GM23338 (cell line): ENCODE measurements around the gene CD300LB. TPM values are rescaled to one million over a fixed set of nuclear protein-coding genes. Genes with fewer than 3 reads are reported as not detected.

Experiments
- ATAC-seq: fragments of 200-7000 bp; cut with Tn5 transposase; 3 replicates; pipeline ENCODE4 v1.9.1; 2020
- DNase-seq: peaks from one replicate; pipeline ENCODE4 v3.0.0-alpha.2; 2015; ENCODE audit warnings: low spot score
- H2AFZ ChIP-seq: fragments of 200-600 bp; sonication (generic); 2 replicates; pipeline ENCODE4 v1.8.0; 2016; ENCODE audit warnings: antibody characterized with exemption, mild to moderate bottlenecking, moderate library complexity
- H3F3A ChIP-seq: fragments of 200-600 bp; sonication (generic); replicated peaks from 2 replicates; pipeline ENCODE4 v1.8.0; 2017; ENCODE audit warnings: antibody characterized with exemption, mixed run types, low read depth
- H3K27ac ChIP-seq: fragments of 200-600 bp; sonication (generic); 2 replicates; pipeline ENCODE4 v1.6.1; 2016; ENCODE audit warnings: low read depth
- H3K27me3 ChIP-seq: fragments of 200-600 bp; sonication (generic); 2 replicates; pipeline ENCODE4 v1.8.0; 2016; ENCODE audit warnings: mild to moderate bottlenecking, mixed run types, moderate library complexity; ENCODE audit not compliant: insufficient read depth
- H3K36me3 ChIP-seq: fragments of 200-600 bp; sonication (generic); 2 replicates; pipeline ENCODE4 v1.8.0; 2016; ENCODE audit warnings: mild to moderate bottlenecking; ENCODE audit not compliant: insufficient read depth
- H3K4me1 ChIP-seq: fragments of 200-600 bp; sonication (generic); 2 replicates; pipeline ENCODE4 v1.8.0; 2016; ENCODE audit warnings: mild to moderate bottlenecking, moderate library complexity; ENCODE audit not compliant: insufficient read depth
- H3K4me2 ChIP-seq: fragments of 200-600 bp; sonication (generic); 2 replicates; pipeline ENCODE4 v1.7.1; 2017; ENCODE audit warnings: mixed run types
- H3K4me3 ChIP-seq: fragments of 200-600 bp; sonication (generic); 2 replicates; pipeline ENCODE4 v1.6.1; 2016; ENCODE audit warnings: mixed run types
- H3K79me2 ChIP-seq: fragments of 200-600 bp; sonication (generic); replicated peaks from 2 replicates; pipeline ENCODE4 v1.8.0; 2017; ENCODE audit warnings: mild to moderate bottlenecking; ENCODE audit not compliant: insufficient read depth
- H3K9me2 ChIP-seq: fragments of 200-600 bp; sonication (generic); 2 replicates; pipeline ENCODE4 v1.8.0; 2017; ENCODE audit not compliant: insufficient read depth
- H4K20me1 ChIP-seq: fragments of 200-600 bp; sonication (generic); replicated peaks from 2 replicates; pipeline ENCODE4 v1.8.0; 2017; ENCODE audit warnings: mild to moderate bottlenecking; ENCODE audit not compliant: insufficient read depth
- H3K27ac Mint-ChIP-seq: 2 replicates; pipeline ENCODE4 v1.8.0; 2020; ENCODE audit warnings: inconsistent platforms, mild to moderate bottlenecking, moderate library complexity, mixed read lengths
- H3K27me3 Mint-ChIP-seq: 3 replicates; pipeline ENCODE4 v1.8.0; 2022; ENCODE audit warnings: low read depth, mild to moderate bottlenecking, moderate library complexity, mixed read lengths, inconsistent platforms; ENCODE audit not compliant: insufficient read depth, poor library complexity
- H3K36me3 Mint-ChIP-seq: 3 replicates; pipeline ENCODE4 v1.8.0; 2021; ENCODE audit warnings: low read depth, mild to moderate bottlenecking, inconsistent platforms, moderate library complexity, mixed read lengths
- H3K4me1 Mint-ChIP-seq: 3 replicates; pipeline ENCODE4 v1.8.0; 2020; ENCODE audit warnings: mild to moderate bottlenecking, inconsistent platforms, mixed read lengths
- H3K4me3 Mint-ChIP-seq: 3 replicates; pipeline ENCODE4 v1.8.0; 2021; ENCODE audit warnings: moderate library complexity, mild to moderate bottlenecking, inconsistent platforms, mixed read lengths
- H3K9me3 Mint-ChIP-seq: 3 replicates; pipeline ENCODE4 v1.8.0; 2020; ENCODE audit warnings: moderate library complexity, mild to moderate bottlenecking, inconsistent platforms, mixed read lengths
- CTCF ChIP-seq, 2 experiments: fragments of 200-600 bp in 1 of 2; sonication (generic) in 1 of 2; conservative IDR thresholded peaks; 2 replicates each; pipeline versions ENCODE4 v1.5.1 to v1.6.1; 2016 to 2017; ENCODE audit warnings: antibody characterized with exemption in 2 of 2, low read depth in 2 of 2, mild to moderate bottlenecking in 2 of 2, moderate library complexity in 1 of 2
- EZH2 ChIP-seq: fragments of 200-600 bp; sonication (generic); IDR thresholded peaks from one replicate; pipeline ENCODE4 v1.8.0; 2017; ENCODE audit warnings: antibody characterized with exemption, mild to moderate bottlenecking, low read depth; ENCODE audit not compliant: unreplicated experiment
- JUNB ChIP-seq: IDR thresholded peaks from one replicate; pipeline ENCODE4 v1.6.1; 2016; ENCODE audit warnings: antibody characterized with exemption; ENCODE audit not compliant: unreplicated experiment
- POLR2AphosphoS5 ChIP-seq: IDR thresholded peaks from 2 replicates; pipeline ENCODE4 v1.6.1; 2016; ENCODE audit warnings: antibody characterized with exemption, low read depth
- REST ChIP-seq: IDR thresholded peaks from one replicate; pipeline ENCODE4 v1.6.1; 2018; ENCODE audit warnings: antibody characterized with exemption; ENCODE audit not compliant: unreplicated experiment
- ZNF114 ChIP-seq: fragments of 250-450 bp; sonication (Bioruptor Pico); IDR thresholded peaks from 2 replicates; pipeline ENCODE4 v1.5.0; 2020; ENCODE audit warnings: mild to moderate bottlenecking, moderate library complexity
- ZNF331 ChIP-seq: fragments of 250-450 bp; sonication (Bioruptor Pico); IDR thresholded peaks from 2 replicates; pipeline ENCODE4 v1.5.0; 2020; ENCODE audit warnings: low read depth, mild to moderate bottlenecking, moderate library complexity
- polyA plus RNA-seq: library from polyadenylated mRNA; unstranded; fragments of >200 nt; fragmentation: Nextera tagmentation; extraction: Ambion mirVana; gene quantifications from 2 replicates; pipeline ENCODE4 v1.2.1, GENCODE V29; 2016
- total RNA-seq: library from RNA; depleted of rRNA; stranded (reverse); fragments of >200 nt; shearing (Covaris generic); gene quantifications from 2 replicates; pipeline ENCODE4 v1.2.3, GENCODE V29; 2014

Gene CD300LB
- total and polyA plus RNA-seq, 2 experiments from 2014 or later = not detected

- Histone ChIP-seq H3K4me3 (no peak overlapping the region), H3K4me1 (no peaks in the 10 kb centered on the region; the same call in 1 of the 2 replicates), H3K27me3 (no peaks in the 10 kb centered on the region), H2AFZ (no peak overlapping the region), H3K4me2 (no peak overlapping the region), H3K9me2 (no peaks in the 10 kb centered on the region), H4K20me1 (no peaks in the 10 kb centered on the region), H3K79me2 (no peaks in the 10 kb centered on the region), H3K27ac (no peak overlapping the region), H3F3A (no peaks in the 10 kb centered on the region), H3K36me3 (no peaks in the 10 kb centered on the region)
- Mint-ChIP-seq H3K4me1 (no peaks in the 10 kb centered on the region), H3K36me3 (no peaks in the 10 kb centered on the region), H3K27me3 (peaks cover 4% of the 10 kb centered on the region), H3K9me3 (no peaks in the 10 kb centered on the region), H3K4me3 (no peak overlapping the region), H3K27ac (no peak overlapping the region)
- DNase-seq (no peak), ATAC-seq (no peak)
- TF ChIP-seq JUNB (no peak), EZH2 (no peak), CTCF (conservative IDR thresholded peaks at IDR 0.05; ENCODE audit: low read depth in 2 of 2) (no peak), ZNF331 (CRISPR knock-in tag) (no peak), ZNF114 (no peak), REST (no peak)
Observed at GRCh38 chr17:74497471-74497870, 33.8 kb downstream of the CD300LB start.

- Histone ChIP-seq H3K79me2 (no peaks in the 10 kb centered on the region), H4K20me1 (no peaks in the 10 kb centered on the region), H3K27ac (no peak overlapping the region), H3K4me2 (no peak overlapping the region), H3K4me3 (no peak overlapping the region), H2AFZ (no peak overlapping the region), H3K4me1 (no peaks in the 10 kb centered on the region; the same call in 1 of the 2 replicates), H3F3A (no peaks in the 10 kb centered on the region), H3K36me3 (no peaks in the 10 kb centered on the region), H3K27me3 (no peaks in the 10 kb centered on the region), H3K9me2 (no peaks in the 10 kb centered on the region)
- ATAC-seq (peak; percentile 96), DNase-seq (peak; percentile 94)
- Mint-ChIP-seq H3K4me3 (no peak overlapping the region), H3K36me3 (peaks cover 5% of the 10 kb centered on the region; the same call in 1 of the 3 replicates), H3K27me3 (peaks cover 4% of the 10 kb centered on the region), H3K9me3 (peaks cover 14% of the 10 kb centered on the region), H3K4me1 (no peaks in the 10 kb centered on the region; the same call in 2 of the 3 replicates), H3K27ac (no peak overlapping the region)
- TF ChIP-seq CTCF (conservative IDR thresholded peaks at IDR 0.05; ENCODE audit: low read depth in 2 of 2) (peak; percentile 95 to 96), POLR2AphosphoS5 (no peak)
Observed at GRCh38 chr17:74493331-74493833, 37.9 kb downstream of the CD300LB start.
